Hepatocyte (in vitro differentiated cells): Measurements from ENCODE around the gene PHLDB2.

Source experiments
- CTCF ChIP-seq: fragments of 200-600 bp; sonication (generic); IDR thresholded peaks from 2 replicates; pipeline ENCODE4 v1.5.1; 2016; ENCODE audit warnings: antibody characterized with exemption, mild to moderate bottlenecking; ENCODE audit not compliant: poor library complexity
- EZH2 ChIP-seq: fragments of 200-600 bp; sonication (generic); IDR thresholded peaks from 2 replicates; pipeline ENCODE4 v1.6.1; 2016; ENCODE audit warnings: antibody characterized with exemption, mild to moderate bottlenecking, borderline replicate concordance

- TF ChIP-seq EZH2 (no peak), CTCF (no peak)
These were observed 153.3 kb downstream of the PHLDB2 start for GRCh38 chr3:112012205-112012992.
